Neural crest cell (in vitro differentiated cells): ENCODE data around the gene IQCK. TPM values are rescaled to one million over a fixed set of nuclear protein-coding genes. Genes with fewer than 3 reads are reported as not detected.

ENCODE experiments used
- DNase-seq: peaks from one replicate; pipeline ENCODE4 v3.0.0; 2021; ENCODE audit warnings: low read depth, mixed read lengths, low spot score
- H3K27ac Mint-ChIP-seq: one replicate; pipeline ENCODE4 v1.8.0; 2021; ENCODE audit warnings: mild to moderate bottlenecking, mixed read lengths; ENCODE audit not compliant: unreplicated experiment
- H3K27me3 Mint-ChIP-seq: 2 replicates; pipeline ENCODE4 v1.8.0; 2021; ENCODE audit warnings: low read depth, mild to moderate bottlenecking, mixed read lengths
- H3K36me3 Mint-ChIP-seq: 2 replicates; pipeline ENCODE4 v1.8.0; 2021; ENCODE audit warnings: low read depth, mild to moderate bottlenecking, mixed read lengths
- H3K4me1 Mint-ChIP-seq: 2 replicates; pipeline ENCODE4 v1.8.0; 2021; ENCODE audit warnings: mixed read lengths
- H3K4me3 Mint-ChIP-seq: one replicate; pipeline ENCODE4 v1.8.0; 2021; ENCODE audit warnings: mild to moderate bottlenecking, mixed read lengths
- H3K9me3 Mint-ChIP-seq: 2 replicates; pipeline ENCODE4 v1.8.0; 2021; ENCODE audit warnings: mixed read lengths
- CTCF ChIP-seq: fragments of 200-600 bp; sonication (generic); conservative IDR thresholded peaks from 2 replicates; pipeline ENCODE4 v1.5.0; 2021; ENCODE audit warnings: antibody characterized with exemption, mild to moderate bottlenecking
- total RNA-seq: library from RNA; stranded (reverse); gene quantifications from 2 replicates; pipeline ENCODE4 v1.2.1, GENCODE V29; 2021

IQCK gene
- total RNA-seq, 1 donor from 2014 or later: 23.7 TPM

- no peak for TF ChIP-seq CTCF
- Mint-ChIP-seq H3K4me3 (no peak overlapping the region), H3K36me3 (peaks cover 3% of the 10 kb centered on the region), H3K27ac (peak overlapping the region; percentile 76), H3K4me1 (peaks cover 30% of the 10 kb centered on the region), H3K9me3 (no peaks in the 10 kb centered on the region), H3K27me3 (no peaks in the 10 kb centered on the region)
- DNase-seq: no peak
These were observed 132.2 kb downstream of the IQCK start for GRCh38 chr16:19850131-19850817.

GRCh38 chr16:19851476-19851875, 133.4 kb downstream of the IQCK start:
- peaks cover 39% of the 10 kb centered on the region for H3K4me1 Mint-ChIP-seq
- no peaks in the 10 kb centered on the region for H3K27me3 Mint-ChIP-seq
- no peak for DNase-seq
- H3K4me3 Mint-ChIP-seq: peak overlapping the region; percentile 24
- H3K36me3 Mint-ChIP-seq: peaks cover 8% of the 10 kb centered on the region
- peak overlapping the region; percentile 58 for H3K27ac Mint-ChIP-seq
- no peaks in the 10 kb centered on the region for H3K9me3 Mint-ChIP-seq
- TF ChIP-seq CTCF: no peak

GRCh38 chr16:19853132-19853741, 135.2 kb downstream of the IQCK start:
- Mint-ChIP-seq H3K27ac (no peak overlapping the region), H3K27me3 (no peaks in the 10 kb centered on the region), H3K4me3 (no peak overlapping the region), H3K9me3 (no peaks in the 10 kb centered on the region), H3K36me3 (peaks cover 11% of the 10 kb centered on the region), H3K4me1 (peaks cover 57% of the 10 kb centered on the region)
- no peak for TF ChIP-seq CTCF
- no peak for DNase-seq

GRCh38 chr16:19853742-19854542, 135.9 kb downstream of the IQCK start:
- no peaks in the 10 kb centered on the region for H3K27me3 Mint-ChIP-seq
- peaks cover 13% of the 10 kb centered on the region for H3K36me3 Mint-ChIP-seq
- no peak overlapping the region for H3K27ac Mint-ChIP-seq
- no peak for DNase-seq
- peaks cover 64% of the 10 kb centered on the region for H3K4me1 Mint-ChIP-seq
- H3K9me3 Mint-ChIP-seq: no peaks in the 10 kb centered on the region
- H3K4me3 Mint-ChIP-seq: no peak overlapping the region
- TF ChIP-seq CTCF: no peak

GRCh38 chr16:19854543-19854876, 136.4 kb downstream of the IQCK start:
- Mint-ChIP-seq H3K9me3 (no peaks in the 10 kb centered on the region), H3K36me3 (peaks cover 17% of the 10 kb centered on the region), H3K27me3 (no peaks in the 10 kb centered on the region), H3K27ac (no peak overlapping the region), H3K4me3 (no peak overlapping the region), H3K4me1 (peaks cover 70% of the 10 kb centered on the region)
- DNase-seq: no peak
- TF ChIP-seq CTCF: no peak
